HepG2 (cell line): ENCODE measurements around the gene DQX1. TPM values are rescaled to one million over a fixed set of nuclear protein-coding genes. Genes with fewer than 3 reads are reported as not detected.

Experiments used
- SPEN ChIP-seq: sonication (generic); formaldehyde crosslinking; IDR thresholded peaks from 2 replicates; pipeline ENCODE4 v1.5.1; 2020; ENCODE audit warnings: low read depth, mild to moderate bottlenecking, missing genetic modification reagents
- polyA plus RNA-seq, 8 experiments: library from polyadenylated mRNA; depleted of rRNA in 3 of 8; stranded (reverse) in 7 of 8; unstranded in 1 of 8; fragments of >200 nt; fragmentation: Illumina TruSeq in 4 of 8; extraction: Trizol in 4 of 8; gene quantifications; 2 replicates each; pipeline versions ENCODE4 v1.2.1 to v1.2.3, GENCODE V29; 2011 to 2016; ENCODE audit warnings: low read depth in 4 of 8, missing spikeins in 1 of 8, mixed read lengths in 1 of 8; ENCODE audit not compliant: insufficient read depth in 1 of 8
- total RNA-seq, 5 experiments: library from RNA; depleted of rRNA; stranded (reverse); fragments of >200 nt; fragmentation: Illumina TruSeq; extraction: Trizol; gene quantifications; 2 replicates each; pipeline ENCODE4 v1.2.3, GENCODE V29; 2016; ENCODE audit warnings: low read depth in 1 of 5
- TF ChIP-seq, protein P1 (sequence below): sonication (generic); formaldehyde crosslinking; IDR thresholded peaks from 2 replicates; pipeline ENCODE4 v1.5.1; 2020; ENCODE audit warnings: mild to moderate bottlenecking, missing genetic modification reagents, moderate library complexity
- TF ChIP-seq, protein P2 (sequence below): sonication (generic); formaldehyde crosslinking; conservative IDR thresholded peaks from 2 replicates; pipeline ENCODE4 v1.4.0; 2020; ENCODE audit warnings: mild to moderate bottlenecking, missing genetic modification reagents, moderate library complexity
- TF ChIP-seq, protein P3 (sequence below): sonication (generic); formaldehyde crosslinking; IDR thresholded peaks from 2 replicates; pipeline ENCODE4 v1.4.0; 2020; ENCODE audit warnings: missing genetic modification reagents
- TF ChIP-seq, protein P4 (sequence below): sonication (generic); formaldehyde crosslinking; IDR thresholded peaks from 2 replicates; pipeline ENCODE4 v1.8.0; 2022; ENCODE audit warnings: missing genetic modification reagents, mild to moderate bottlenecking, borderline replicate concordance

Gene DQX1
- total and polyA plus RNA-seq, 2 of the 13 experiments (the other 11 are each of a cell fraction or from before 2014, with no cell fraction given), result 27.6 to 89.8 TPM

DNA sequence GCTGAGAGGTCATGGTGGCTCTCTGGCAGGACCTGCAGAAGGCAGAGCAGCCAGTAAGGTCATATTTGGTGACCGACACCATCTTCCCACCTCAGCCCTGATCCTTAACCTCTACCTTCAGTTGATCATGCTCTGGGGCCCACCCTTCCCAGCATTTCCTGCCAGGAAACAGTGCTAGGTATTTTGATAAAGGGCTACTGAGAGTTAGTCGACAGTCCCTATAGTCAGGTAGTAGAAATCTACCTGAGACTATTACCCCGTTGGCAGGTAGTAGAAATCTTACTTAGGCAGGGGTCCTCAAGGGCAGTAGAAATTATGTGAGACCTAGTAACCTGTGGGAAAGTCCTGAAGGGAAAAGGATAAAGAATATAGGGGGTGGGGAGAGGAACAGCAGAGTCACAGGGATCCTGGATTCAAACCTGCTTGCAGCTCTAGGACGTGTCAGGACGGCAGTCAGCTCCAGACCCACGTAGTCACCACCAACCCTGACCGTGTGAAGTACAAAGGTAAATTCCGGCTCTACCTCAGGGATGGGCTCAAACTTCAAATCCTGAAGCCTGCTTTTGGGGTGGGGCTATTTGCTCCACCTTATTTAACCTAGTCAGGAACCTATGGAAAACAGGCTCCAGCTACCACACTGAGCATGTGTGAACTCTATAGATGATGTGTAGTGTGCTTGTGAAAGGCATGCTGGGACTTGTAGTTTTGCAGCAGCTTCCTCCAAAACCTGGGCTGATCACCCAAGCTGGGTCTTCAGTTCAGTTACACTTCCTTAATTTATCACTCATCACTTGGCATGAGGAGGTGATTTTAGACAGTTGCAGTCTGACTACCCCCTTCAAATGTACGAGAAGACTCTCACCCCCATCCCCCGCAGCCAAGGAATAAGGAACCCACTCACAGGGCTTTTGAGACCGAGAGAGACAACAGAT is at the start of gene DQX1 (continued):
- TF ChIP-seq, protein P1, sequence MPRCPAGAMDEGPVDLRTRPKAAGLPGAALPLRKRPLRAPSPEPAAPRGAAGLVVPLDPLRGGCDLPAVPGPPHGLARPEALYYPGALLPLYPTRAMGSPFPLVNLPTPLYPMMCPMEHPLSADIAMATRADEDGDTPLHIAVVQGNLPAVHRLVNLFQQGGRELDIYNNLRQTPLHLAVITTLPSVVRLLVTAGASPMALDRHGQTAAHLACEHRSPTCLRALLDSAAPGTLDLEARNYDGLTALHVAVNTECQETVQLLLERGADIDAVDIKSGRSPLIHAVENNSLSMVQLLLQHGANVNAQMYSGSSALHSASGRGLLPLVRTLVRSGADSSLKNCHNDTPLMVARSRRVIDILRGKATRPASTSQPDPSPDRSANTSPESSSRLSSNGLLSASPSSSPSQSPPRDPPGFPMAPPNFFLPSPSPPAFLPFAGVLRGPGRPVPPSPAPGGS (CRISPR knock-in tag), result 0 out of 2 replicates have a peak, but pooled peaks have one; percentile 70
- TF ChIP-seq SPEN (CRISPR knock-in tag), result peak; percentile 42; the same call in 1 of the 2 replicates
- TF ChIP-seq, protein P2, sequence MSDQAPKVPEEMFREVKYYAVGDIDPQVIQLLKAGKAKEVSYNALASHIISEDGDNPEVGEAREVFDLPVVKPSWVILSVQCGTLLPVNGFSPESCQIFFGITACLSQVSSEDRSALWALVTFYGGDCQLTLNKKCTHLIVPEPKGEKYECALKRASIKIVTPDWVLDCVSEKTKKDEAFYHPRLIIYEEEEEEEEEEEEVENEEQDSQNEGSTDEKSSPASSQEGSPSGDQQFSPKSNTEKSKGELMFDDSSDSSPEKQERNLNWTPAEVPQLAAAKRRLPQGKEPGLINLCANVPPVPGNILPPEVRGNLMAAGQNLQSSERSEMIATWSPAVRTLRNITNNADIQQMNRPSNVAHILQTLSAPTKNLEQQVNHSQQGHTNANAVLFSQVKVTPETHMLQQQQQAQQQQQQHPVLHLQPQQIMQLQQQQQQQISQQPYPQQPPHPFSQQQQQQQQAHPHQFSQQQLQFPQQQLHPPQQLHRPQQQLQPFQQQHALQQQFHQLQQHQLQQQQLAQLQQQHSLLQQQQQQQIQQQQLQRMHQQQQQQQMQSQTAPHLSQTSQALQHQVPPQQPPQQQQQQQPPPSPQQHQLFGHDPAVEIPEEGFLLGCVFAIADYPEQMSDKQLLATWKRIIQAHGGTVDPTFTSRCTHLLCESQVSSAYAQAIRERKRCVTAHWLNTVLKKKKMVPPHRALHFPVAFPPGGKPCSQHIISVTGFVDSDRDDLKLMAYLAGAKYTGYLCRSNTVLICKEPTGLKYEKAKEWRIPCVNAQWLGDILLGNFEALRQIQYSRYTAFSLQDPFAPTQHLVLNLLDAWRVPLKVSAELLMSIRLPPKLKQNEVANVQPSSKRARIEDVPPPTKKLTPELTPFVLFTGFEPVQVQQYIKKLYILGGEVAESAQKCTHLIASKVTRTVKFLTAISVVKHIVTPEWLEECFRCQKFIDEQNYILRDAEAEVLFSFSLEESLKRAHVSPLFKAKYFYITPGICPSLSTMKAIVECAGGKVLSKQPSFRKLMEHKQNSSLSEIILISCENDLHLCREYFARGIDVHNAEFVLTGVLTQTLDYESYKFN, result peak; percentile 76
- TF ChIP-seq, protein P3, sequence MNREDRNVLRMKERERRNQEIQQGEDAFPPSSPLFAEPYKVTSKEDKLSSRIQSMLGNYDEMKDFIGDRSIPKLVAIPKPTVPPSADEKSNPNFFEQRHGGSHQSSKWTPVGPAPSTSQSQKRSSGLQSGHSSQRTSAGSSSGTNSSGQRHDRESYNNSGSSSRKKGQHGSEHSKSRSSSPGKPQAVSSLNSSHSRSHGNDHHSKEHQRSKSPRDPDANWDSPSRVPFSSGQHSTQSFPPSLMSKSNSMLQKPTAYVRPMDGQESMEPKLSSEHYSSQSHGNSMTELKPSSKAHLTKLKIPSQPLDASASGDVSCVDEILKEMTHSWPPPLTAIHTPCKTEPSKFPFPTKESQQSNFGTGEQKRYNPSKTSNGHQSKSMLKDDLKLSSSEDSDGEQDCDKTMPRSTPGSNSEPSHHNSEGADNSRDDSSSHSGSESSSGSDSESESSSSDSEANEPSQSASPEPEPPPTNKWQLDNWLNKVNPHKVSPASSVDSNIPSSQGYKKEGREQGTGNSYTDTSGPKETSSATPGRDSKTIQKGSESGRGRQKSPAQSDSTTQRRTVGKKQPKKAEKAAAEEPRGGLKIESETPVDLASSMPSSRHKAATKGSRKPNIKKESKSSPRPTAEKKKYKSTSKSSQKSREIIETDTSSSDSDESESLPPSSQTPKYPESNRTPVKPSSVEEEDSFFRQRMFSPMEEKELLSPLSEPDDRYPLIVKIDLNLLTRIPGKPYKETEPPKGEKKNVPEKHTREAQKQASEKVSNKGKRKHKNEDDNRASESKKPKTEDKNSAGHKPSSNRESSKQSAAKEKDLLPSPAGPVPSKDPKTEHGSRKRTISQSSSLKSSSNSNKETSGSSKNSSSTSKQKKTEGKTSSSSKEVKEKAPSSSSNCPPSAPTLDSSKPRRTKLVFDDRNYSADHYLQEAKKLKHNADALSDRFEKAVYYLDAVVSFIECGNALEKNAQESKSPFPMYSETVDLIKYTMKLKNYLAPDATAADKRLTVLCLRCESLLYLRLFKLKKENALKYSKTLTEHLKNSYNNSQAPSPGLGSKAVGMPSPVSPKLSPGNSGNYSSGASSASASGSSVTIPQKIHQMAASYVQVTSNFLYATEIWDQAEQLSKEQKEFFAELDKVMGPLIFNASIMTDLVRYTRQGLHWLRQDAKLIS, result peak; percentile 82
- TF ChIP-seq, protein P4, sequence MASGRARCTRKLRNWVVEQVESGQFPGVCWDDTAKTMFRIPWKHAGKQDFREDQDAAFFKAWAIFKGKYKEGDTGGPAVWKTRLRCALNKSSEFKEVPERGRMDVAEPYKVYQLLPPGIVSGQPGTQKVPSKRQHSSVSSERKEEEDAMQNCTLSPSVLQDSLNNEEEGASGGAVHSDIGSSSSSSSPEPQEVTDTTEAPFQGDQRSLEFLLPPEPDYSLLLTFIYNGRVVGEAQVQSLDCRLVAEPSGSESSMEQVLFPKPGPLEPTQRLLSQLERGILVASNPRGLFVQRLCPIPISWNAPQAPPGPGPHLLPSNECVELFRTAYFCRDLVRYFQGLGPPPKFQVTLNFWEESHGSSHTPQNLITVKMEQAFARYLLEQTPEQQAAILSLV (CRISPR knock-in tag), result peak; percentile 46
